Glutamatergic neuron (in vitro differentiated cells): Measurements from ENCODE around the gene TEX52. TPM values are rescaled to one million over a fixed set of nuclear protein-coding genes. Genes with fewer than 3 reads are reported as not detected.

Source experiments
- DNase-seq: peaks from one replicate; pipeline ENCODE4 v3.0.0; 2022
- H3K27ac Mint-ChIP-seq: one replicate; pipeline ENCODE4 v1.8.0; 2020; ENCODE audit warnings: mild to moderate bottlenecking, mixed read lengths, inconsistent platforms; ENCODE audit not compliant: unreplicated experiment
- H3K27me3 Mint-ChIP-seq: one replicate; pipeline ENCODE4 v1.8.0; 2020; ENCODE audit warnings: mild to moderate bottlenecking, moderate library complexity, mixed read lengths, inconsistent platforms; ENCODE audit not compliant: unreplicated experiment
- H3K36me3 Mint-ChIP-seq: one replicate; pipeline ENCODE4 v1.8.0; 2020; ENCODE audit warnings: mild to moderate bottlenecking, mixed read lengths, inconsistent platforms; ENCODE audit not compliant: unreplicated experiment
- H3K4me1 Mint-ChIP-seq: one replicate; pipeline ENCODE4 v1.8.0; 2020; ENCODE audit warnings: mild to moderate bottlenecking, low read depth, mixed read lengths, inconsistent platforms; ENCODE audit not compliant: unreplicated experiment
- H3K4me3 Mint-ChIP-seq: one replicate; pipeline ENCODE4 v1.8.0; 2020; ENCODE audit warnings: mild to moderate bottlenecking, mixed read lengths, inconsistent platforms; ENCODE audit not compliant: unreplicated experiment
- H3K9me3 Mint-ChIP-seq: one replicate; pipeline ENCODE4 v1.8.0; 2020; ENCODE audit warnings: mild to moderate bottlenecking, moderate library complexity, mixed read lengths, inconsistent platforms; ENCODE audit not compliant: unreplicated experiment
- total RNA-seq: library from RNA; stranded (reverse); fragmentation: NEBNext Ultra II Directional; extraction: Animal tissue kit (Norgen Biotek cat#: 25700); gene quantifications from one replicate; pipeline ENCODE4 v1.2.1, GENCODE V29; 2021; ENCODE audit not compliant: unreplicated experiment
- TF ChIP-seq, protein P1 (sequence below): fragments of 200-600 bp; sonication (generic); IDR thresholded peaks from one replicate; pipeline ENCODE4 v1.5.0; 2021; ENCODE audit not compliant: partially characterized antibody, unreplicated experiment

Gene TEX52
- total RNA-seq, 1 donor from 2014 or later: not detected

DNA sequence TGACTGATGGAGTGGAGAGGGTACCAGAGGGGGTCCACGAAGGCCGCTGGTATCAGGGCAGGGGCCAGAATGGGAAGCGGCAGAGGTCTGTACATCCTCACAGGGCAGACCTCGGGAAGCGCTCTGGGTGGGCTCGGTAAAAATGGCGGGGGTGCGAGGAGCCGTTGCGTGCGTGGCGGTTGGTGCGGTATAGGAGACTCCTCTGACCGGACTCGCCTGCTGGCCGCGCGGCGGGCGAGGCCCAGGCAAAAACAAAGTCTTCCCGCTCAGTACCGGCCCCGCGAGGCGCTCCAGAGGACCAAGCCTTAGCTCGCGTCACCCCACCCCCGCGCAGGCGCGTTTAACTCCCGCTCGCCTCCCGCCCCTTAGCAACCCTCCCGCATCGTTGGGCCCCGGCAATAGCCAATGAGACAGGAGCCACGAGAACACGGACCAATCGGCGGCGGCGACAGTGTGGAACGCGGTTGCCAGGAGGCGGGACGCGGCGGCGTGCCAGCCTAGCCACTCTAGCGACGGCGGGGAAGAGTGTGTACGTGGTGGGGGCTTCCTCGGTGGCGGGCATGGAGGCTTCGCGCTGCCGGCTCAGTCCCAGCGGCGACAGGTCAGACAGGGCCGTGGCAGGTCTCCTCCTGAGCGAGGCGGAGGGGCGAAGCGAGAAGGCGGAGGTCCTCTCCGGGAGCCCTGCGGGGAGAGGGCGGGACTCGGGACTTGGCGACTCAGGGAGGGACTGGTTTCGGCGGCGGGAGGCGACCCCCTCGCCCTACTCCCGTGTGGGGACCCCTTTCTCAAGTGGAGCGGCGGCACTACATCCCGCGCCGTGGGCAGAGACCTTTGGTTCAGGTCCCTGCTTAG is 33.8 kb upstream of the TEX52 start, which contains the start of gene TULP3:
TULP3 (plus strand) TSS at position 504 of the 852 bp plus-strand sequence; CDS start at position 561, 57 bp downstream.
- peak; percentile 98 for DNase-seq
- Mint-ChIP-seq H3K36me3 (no peaks in the 10 kb centered on the region), H3K4me3 (peak within 1 kb of the TSS; percentile 89), H3K27ac (peak within 1 kb of the TSS; percentile 91), H3K27me3 (peaks cover 6% of the 10 kb centered on the region), H3K4me1 (peaks cover 7% of the 10 kb centered on the region), H3K9me3 (peaks cover 5% of the 10 kb centered on the region)
- TF ChIP-seq, protein P1, sequence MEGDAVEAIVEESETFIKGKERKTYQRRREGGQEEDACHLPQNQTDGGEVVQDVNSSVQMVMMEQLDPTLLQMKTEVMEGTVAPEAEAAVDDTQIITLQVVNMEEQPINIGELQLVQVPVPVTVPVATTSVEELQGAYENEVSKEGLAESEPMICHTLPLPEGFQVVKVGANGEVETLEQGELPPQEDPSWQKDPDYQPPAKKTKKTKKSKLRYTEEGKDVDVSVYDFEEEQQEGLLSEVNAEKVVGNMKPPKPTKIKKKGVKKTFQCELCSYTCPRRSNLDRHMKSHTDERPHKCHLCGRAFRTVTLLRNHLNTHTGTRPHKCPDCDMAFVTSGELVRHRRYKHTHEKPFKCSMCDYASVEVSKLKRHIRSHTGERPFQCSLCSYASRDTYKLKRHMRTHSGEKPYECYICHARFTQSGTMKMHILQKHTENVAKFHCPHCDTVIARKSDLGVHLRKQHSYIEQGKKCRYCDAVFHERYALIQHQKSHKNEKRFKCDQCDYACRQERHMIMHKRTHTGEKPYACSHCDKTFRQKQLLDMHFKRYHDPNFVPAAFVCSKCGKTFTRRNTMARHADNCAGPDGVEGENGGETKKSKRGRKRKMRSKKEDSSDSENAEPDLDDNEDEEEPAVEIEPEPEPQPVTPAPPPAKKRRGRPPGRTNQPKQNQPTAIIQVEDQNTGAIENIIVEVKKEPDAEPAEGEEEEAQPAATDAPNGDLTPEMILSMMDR: no peak

DNA sequence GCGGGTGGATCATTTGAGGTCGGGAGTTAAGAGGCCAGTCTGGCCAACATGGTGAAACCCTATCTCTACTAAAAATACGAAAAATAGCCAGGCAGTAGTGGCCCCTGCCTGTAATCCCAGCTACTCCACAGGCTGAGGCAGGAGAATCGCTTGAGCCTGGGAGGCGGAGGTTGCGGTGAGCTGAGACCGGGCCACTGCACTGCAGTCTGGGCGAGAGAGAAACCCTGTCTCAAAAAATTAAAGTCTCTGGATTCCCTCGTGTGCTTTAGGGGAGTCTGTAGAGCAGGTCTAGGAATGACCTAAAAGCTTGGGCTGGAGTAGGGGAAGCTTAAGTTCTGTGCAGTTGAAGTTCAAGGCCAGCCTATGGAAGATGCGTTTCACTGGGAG is 33.2 kb upstream of the TEX52 start:
- Mint-ChIP-seq H3K4me3 (peak overlapping the region; percentile 89), H3K36me3 (no peaks in the 10 kb centered on the region), H3K9me3 (peaks cover 5% of the 10 kb centered on the region), H3K27me3 (peaks cover 6% of the 10 kb centered on the region), H3K4me1 (peaks cover 7% of the 10 kb centered on the region), H3K27ac (peak overlapping the region; percentile 91)
- TF ChIP-seq, protein P1: no peak
- DNase-seq: no peak

DNA sequence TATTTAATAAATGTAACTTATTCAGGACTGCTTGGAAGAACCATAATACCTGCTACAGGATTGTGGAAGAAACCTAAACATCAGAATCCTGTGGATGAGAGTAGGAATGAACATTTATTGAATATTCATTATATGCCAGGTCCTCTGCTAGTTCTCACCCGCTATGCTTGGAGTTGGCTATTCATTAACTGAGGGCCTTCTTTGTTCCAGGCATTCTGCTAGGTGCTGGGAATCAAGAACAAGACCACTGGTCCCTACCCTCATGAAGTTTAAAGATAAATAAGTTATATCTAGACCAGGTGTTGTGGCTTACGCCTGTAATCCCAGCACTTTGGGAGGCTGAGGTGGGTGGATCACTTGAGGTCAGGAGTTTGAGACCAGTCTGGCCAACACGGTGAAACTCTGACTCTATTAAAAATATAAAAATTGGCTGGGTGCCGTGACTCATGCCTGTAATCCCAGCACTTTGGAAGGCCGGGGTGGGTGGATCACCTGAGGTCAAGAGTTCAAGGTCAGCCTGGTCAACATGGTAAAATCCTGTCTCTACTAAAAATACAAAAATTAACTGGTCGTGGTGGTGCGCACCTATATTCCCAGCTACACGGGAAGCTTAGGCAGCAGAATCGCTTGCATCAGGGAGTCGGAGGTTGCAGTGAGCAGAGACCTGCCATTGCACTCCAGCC is 30.1 kb upstream of the TEX52 start:
- Mint-ChIP-seq H3K36me3 (no peaks in the 10 kb centered on the region), H3K27ac (no peak overlapping the region), H3K4me3 (no peak overlapping the region), H3K9me3 (peaks cover 5% of the 10 kb centered on the region), H3K4me1 (peaks cover 5% of the 10 kb centered on the region), H3K27me3 (peaks cover 8% of the 10 kb centered on the region)
- TF ChIP-seq, protein P1: no peak
- DNase-seq: no peak

DNA sequence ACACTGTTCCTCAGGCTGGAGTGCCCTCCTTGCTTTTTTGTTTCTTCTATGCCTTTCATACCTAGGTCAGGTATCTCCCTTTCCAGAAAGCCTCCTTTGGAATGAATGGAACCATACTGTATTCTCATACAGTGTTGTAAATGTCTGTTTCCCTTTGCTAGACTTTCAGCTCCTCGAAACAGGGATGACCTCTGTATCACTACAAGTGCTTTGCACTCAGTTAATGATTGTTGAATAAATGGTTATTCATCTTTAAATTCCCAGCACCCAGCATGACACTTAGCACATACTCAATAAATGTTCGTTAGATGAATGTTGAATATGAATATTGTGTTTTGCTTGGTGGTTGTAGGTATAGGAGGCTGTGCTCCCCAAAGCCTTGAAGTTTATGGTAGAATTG is 28.0 kb upstream of the TEX52 start:
- Mint-ChIP-seq H3K9me3 (no peaks in the 10 kb centered on the region), H3K36me3 (no peaks in the 10 kb centered on the region), H3K4me1 (peaks cover 2% of the 10 kb centered on the region), H3K4me3 (no peak overlapping the region), H3K27ac (no peak overlapping the region), H3K27me3 (peaks cover 2% of the 10 kb centered on the region)
- DNase-seq: no peak
- TF ChIP-seq, protein P1: no peak

DNA sequence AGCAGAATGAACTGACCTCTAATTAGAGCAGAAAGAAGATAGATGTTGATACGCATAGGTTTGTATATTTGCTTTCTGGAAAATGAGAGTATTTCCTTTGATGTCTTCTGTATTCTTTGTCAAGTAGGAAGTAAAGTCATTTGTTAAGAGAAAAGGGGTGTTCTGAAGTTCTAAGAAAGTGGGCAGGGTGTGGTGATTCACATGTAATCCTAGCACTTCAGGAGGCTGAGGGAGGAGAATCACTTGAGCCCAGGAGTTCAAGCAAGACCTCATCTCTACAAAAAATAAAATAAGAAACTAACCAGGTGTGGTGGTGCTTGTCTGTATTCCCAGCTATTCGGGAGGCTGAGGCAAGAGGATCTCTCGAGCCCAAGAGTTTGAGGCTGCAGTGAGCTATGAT is 23.0 kb upstream of the TEX52 start:
- Mint-ChIP-seq H3K27me3 (peaks cover 2% of the 10 kb centered on the region), H3K4me1 (peaks cover 9% of the 10 kb centered on the region), H3K9me3 (peaks cover 6% of the 10 kb centered on the region), H3K27ac (no peak overlapping the region), H3K36me3 (no peaks in the 10 kb centered on the region), H3K4me3 (no peak overlapping the region)
- TF ChIP-seq, protein P1: no peak
- no peak for DNase-seq
